GM21723 (cell line): Measurements from ENCODE around the gene DNAJC24.
"Not testable (repeated sequence)": the region's sequence is repeated elsewhere in the genome, so short reads cannot be mapped to it uniquely, and the experiment has no call there.

Experiments used
- ATAC-seq: cut with Tn5 transposase; IDR thresholded peaks from one replicate; pipeline ENCODE4 v1.9.1; 2021; ENCODE audit warnings: mild to moderate bottlenecking, moderate library complexity; ENCODE audit not compliant: unreplicated experiment

Gene DNAJC24, protein sequence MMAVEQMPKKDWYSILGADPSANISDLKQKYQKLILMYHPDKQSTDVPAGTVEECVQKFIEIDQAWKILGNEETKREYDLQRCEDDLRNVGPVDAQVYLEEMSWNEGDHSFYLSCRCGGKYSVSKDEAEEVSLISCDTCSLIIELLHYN

GRCh38 chr11:31369348-31370329 lies at the start of gene DNAJC24, which contains the start of gene DCDC1:
DNAJC24 (plus strand) TSS chr11:31369860; CDS start chr11:31370749, 889 bp downstream.
DCDC1 (minus strand) TSS chr11:31369739; CDS start chr11:31328280, 41,459 bp downstream.
- peak; percentile 98 for ATAC-seq

- ATAC-seq = not testable (repeated sequence)
Observed at GRCh38 chr11:31321494-31321893, 48.2 kb upstream of the DNAJC24 start.

GRCh38 chr11:31323145-31323544 lies 46.5 kb upstream of the DNAJC24 start:
- no peak for ATAC-seq

- ATAC-seq = no peak
Observed at GRCh38 chr11:31325160-31325559, 44.5 kb upstream of the DNAJC24 start.

- no peak for ATAC-seq
Observed at GRCh38 chr11:31326470-31327148, 43.1 kb upstream of the DNAJC24 start.

DNA sequence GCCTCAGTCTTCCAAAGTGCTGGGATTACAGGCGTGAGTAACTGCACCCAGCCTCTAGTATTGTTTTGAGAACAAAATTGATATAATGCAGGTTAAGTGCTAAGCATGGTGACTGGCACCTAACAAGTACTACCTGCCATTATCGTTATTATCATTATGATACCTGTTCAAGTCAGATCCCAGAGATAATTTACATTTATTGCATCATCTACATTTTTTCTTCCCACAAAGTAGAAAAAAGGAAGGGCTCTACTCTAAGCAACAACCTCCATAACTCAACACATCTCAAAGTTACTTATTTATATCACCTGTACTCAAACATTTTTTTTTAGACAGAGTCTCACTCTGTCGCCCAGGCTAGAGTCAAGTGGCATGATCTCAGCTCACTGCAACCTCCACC lies 42.2 kb upstream of the DNAJC24 start:
- no peak for ATAC-seq

- no peak for ATAC-seq
Observed at GRCh38 chr11:31328697-31329096, 41.0 kb upstream of the DNAJC24 start.

DNA sequence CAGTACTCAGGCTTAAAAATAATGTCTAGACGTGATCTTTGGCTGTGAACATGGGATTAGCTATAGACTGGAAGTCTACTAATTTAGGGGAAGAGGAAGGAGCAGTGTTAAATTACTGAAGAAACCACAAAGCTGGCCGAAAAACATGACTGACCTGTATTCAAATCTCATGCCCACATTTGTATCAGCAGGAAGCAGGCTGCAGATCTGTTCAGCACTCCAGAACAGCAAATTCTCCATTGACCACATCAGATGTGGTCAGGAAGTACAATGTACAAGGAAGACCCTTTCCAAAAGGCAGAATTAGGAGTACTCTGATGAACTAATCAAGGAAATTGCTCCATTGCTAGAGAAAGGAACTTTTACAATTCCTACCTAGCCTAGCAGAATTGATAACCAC lies 31.9 kb upstream of the DNAJC24 start:
- ATAC-seq = no peak

DNA sequence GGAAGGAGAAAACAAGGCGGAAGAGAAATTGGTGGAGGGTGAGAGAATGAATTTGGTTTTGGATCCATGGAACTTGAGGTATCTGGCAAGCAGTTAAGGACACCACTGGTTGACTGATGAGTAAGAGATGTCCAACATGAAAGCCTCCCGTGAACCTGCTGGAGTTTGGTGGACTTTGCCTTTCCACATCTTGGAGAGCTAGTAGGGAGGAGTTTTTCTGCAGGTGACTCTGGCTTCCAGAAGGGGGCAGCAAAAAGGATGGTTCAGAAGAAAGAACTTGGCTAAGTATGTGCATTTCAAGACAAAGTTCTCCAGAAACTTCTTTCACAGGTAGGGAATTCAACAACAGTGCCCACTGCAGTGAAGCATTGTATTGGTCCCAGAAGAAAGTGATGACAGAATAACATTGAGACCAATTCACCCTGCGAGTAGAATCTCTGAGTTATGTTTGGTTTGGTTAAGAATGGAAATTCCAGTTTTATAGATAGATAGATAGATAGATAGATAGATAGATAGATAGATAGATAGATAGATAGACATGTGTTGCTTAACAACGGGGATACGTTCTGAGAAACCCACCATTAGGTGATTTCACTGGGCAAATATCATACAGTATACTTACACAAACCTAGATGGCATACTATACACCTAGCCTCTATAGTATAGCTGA lies 28.6 kb upstream of the DNAJC24 start:
- ATAC-seq = no peak

DNA sequence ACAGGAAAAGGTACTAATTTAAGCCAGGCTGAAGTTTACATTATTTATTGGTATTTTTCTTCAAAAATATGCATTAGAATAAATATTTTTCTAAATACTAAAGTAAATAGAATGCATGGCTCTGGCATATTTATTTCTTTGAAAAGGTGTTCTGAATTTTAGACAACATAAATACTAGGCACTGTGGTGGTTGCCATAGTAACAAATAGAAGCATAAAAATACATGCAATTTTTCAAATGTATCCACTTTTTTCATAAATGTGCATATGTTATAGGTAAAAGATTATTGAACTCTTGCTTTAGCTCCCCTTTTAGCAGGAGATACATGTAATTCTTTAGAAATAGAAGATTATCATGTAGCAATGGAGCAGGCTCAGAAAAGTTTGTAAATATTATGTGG lies 18.5 kb upstream of the DNAJC24 start:
- ATAC-seq = no peak

GRCh38 chr11:31355131-31355530 lies 14.5 kb upstream of the DNAJC24 start:
- ATAC-seq = no peak

DNA sequence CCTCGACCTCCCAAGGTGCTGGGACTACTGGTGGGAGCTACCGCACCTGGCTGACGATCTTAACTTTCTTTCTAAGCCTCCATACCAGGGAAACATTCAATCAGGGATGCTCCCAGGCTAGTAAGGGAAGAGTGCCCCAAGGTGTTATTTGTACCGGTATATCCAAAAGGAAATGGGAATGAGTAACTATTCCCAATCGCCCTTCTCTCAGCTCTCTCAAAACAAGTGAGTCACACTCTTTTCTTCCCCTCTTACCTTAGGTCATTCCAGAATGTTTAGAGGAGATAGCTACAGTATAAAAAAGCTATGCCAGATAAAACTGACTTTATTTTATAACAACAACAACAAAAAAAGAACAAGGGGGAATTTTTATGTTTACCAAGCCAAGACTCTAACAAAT lies 13.8 kb upstream of the DNAJC24 start:
- no peak for ATAC-seq

DNA sequence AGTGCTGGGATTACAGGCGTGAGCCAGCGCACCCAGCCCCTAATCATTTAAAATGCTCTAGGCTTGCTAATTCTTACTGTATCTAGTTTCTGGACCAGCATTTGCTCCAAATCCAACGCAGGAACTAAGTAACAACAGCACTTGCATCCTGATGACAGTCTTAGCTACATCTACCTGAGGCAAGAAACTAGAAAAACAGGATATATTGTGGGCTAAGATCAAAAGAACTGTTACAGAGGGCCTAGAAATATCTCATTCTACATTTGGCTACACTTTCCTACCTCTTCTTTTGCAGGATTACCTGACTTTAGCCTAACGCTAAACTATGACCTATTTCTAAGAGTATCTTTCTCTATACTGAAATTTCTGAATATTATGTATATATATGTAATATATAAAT lies 7.9 kb upstream of the DNAJC24 start:
- ATAC-seq = no peak

- no peak for ATAC-seq
Observed at GRCh38 chr11:31366795-31367194, 2.9 kb upstream of the DNAJC24 start.

- ATAC-seq = no peak
Observed at GRCh38 chr11:31375879-31376278, 6.2 kb downstream of the DNAJC24 start.

GRCh38 chr11:31383116-31383515 lies 13.5 kb downstream of the DNAJC24 start:
- no peak for ATAC-seq

GRCh38 chr11:31387379-31387778 lies 17.7 kb downstream of the DNAJC24 start:
- ATAC-seq = no peak

DNA sequence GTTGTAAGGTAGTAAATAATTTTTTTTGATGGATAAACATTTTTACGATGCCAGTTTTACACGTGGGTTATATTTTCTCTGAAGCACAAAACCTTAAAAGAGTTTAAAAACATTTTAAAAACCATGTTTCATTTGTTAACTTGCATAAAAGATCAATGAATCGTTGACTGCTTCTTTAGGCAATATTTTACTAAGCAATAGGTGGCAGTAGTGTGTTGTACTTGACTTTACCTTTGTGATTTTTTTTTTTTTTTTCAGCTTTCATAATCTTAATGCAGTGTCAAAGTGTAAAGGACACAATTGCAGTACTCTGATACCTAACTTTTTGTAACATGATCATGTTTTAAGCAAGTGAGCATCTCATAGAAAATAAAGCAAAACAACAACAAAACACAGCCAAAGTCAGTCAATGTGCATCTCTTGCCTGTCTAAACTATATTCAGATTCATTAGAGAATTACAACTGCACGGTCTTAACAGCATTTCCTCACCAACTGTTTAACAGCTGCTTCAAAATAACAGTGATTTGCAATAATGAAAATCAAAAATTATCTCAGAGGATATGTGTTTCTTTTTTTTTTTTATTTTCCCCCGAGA lies 27.7 kb downstream of the DNAJC24 start:
- ATAC-seq = peak; percentile 69

DNA sequence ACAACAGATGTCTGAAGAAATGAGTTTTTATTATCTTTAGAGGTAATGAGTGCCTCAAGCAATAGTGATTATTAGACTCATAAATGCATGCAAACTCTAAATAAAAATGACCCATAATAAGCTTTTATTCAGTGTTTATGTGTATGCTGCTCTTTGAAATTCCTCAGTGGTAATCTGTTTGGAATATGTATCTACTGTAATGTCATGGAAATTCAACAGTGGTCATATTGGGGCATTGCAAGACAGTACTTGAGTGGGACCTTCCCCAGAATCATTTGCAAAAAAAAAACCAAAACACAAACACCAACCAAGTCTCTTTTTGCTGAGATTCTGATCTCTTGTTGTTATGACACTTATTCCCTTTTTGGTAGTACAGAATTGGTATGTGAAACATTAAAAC lies 35.0 kb downstream of the DNAJC24 start:
- no peak for ATAC-seq

GRCh38 chr11:31408201-31408600 lies 38.5 kb downstream of the DNAJC24 start:
- ATAC-seq = no peak

DNA sequence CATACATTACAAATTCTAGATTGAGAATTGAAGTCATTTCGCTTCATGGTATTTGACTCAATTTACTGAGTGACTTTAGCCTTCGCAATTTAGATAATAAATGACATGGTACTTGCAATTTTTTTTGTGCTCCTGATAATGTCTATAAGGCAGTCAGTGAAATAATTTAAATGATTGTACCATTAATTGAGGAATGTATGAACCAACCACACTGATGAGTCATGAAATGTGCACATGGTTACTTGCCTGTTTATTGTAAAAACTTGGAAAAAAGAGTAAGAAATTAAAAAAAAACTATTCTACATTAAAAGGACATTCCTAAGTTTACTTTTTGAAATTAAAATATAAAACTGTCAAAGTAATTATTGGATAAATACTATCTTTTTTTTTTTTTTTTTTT lies 43.3 kb downstream of the DNAJC24 start:
- ATAC-seq = no peak
